ENCODE data around the gene SEMG1.

DNA sequence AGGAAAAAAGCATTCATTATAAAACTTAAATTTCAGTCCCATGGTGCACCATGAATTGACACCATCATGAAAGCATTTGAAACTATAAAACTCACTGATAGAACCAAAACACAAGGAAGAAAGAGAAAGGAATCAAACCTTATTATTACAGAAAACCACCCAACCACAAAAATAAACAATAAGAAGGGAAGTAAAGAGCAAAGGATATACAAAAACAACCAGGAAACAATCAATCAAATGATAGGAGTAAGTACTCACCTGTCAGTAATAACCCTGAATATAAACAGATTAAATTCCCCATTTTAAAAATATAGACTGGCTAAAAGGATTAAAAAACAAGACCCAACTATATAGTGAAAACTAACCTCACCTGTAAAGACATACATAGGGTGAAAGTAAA, 41.8 kb downstream of the SEMG1 start:
- no peak for TF ChIP-seq GATA3 (IDR thresholded peaks at IDR 0.05; ENCODE audit: low read depth, low read length)
- TF ChIP-seq GATA2 (IDR thresholded peaks at IDR 0.05; ENCODE audit: low read depth, low read length): no peak

Measured in SH-SY5Y (cell line).